ENCODE results near the gene SLC7A9. TPM values are rescaled to one million over a fixed set of nuclear protein-coding genes. Genes with fewer than 3 reads are reported as not detected.

Gene SLC7A9
- polyA plus RNA-seq, 3 donors: 0.13 TPM; not detected in 2

GRCh38 chr19:32896516-32897214 is 27.1 kb upstream of the SLC7A9 start:
- Histone ChIP-seq H3K4me2 (replicated peaks; ENCODE audit: extremely low read depth, low read length, poor library complexity, severe bottlenecking) (no peak overlapping the region), H3K79me2 (ENCODE audit: insufficient read depth, low read length) (no peaks in the 10 kb centered on the region), H3K27me3 (ENCODE audit: control insufficient read depth in 2 of 2, insufficient read depth in 2 of 2, low read length in 2 of 2) (no peaks in the 10 kb centered on the region), H3K27ac (ENCODE audit: low read depth in 1 of 2, low read length in 2 of 2) (no peak overlapping the region), H3K9me3 (replicated peaks in 1 of 2; ENCODE audit: control insufficient read depth in 1 of 2, insufficient read depth in 1 of 2, low read length in 2 of 2) (peaks cover 6 to 12% of the 10 kb centered on the region in 2 donors), H2AFZ (ENCODE audit: insufficient read depth, low read depth, low read length, poor library complexity, severe bottlenecking) (no peak overlapping the region), H3K4me3 (replicated peaks in 1 of 3; ENCODE audit: low read depth in 2 of 3, low read length in 3 of 3) (no peak overlapping the region), H3K9ac (ENCODE audit: insufficient read depth, low read length, poor library complexity, severe bottlenecking) (no peak overlapping the region), H3K36me3 (replicated peaks in 1 of 2; ENCODE audit: control insufficient read depth in 1 of 2, insufficient read depth in 2 of 2, low read length in 2 of 2) (peaks cover 2 to 19% of the 10 kb centered on the region in 2 donors), H4K20me1 (ENCODE audit: insufficient read depth, low read length) (no peaks in the 10 kb centered on the region), H3K4me1 (ENCODE audit: control insufficient read depth in 1 of 2, insufficient read depth in 2 of 2, low read length in 2 of 2) (no peaks in the 10 kb centered on the region)
- TF ChIP-seq CTCF (IDR thresholded peaks at IDR 0.05): no peak
- no peak for DNase-seq
- H3K36me3 Mint-ChIP-seq: peaks cover 38 to 52% of the 10 kb centered on the region in 2 donors
- H3K4me1 Mint-ChIP-seq: no peaks in the 10 kb centered on the region
- H3K27ac Mint-ChIP-seq: no peak overlapping the region
- WGBS (ENCODE audit: insufficient coverage): no CpG with 5 or more reads among the region's 1 CpG
- intact Hi-C loops (cut with micrococcal nuclease): no loop called here
- H3K9me3 Mint-ChIP-seq: peaks cover 11 to 25% (median 21%) of the 10 kb centered on the region in 7 donors
- H3K4me3 Mint-ChIP-seq: no peak overlapping the region
- H3K27me3 Mint-ChIP-seq (ENCODE audit: low read depth in 3 of 3): no peaks in the 10 kb centered on the region

GRCh38 chr19:32895384-32895783 is 25.8 kb upstream of the SLC7A9 start:
- Mint-ChIP-seq H3K4me3 (no peak overlapping the region), H3K9me3 (peaks cover 21 to 36% (median 30%) of the 10 kb centered on the region in 7 donors), H3K36me3 (peaks cover 40 to 58% of the 10 kb centered on the region in 2 donors), H3K27me3 (ENCODE audit: low read depth in 3 of 3) (no peaks in the 10 kb centered on the region), H3K27ac (no peak overlapping the region), H3K4me1 (no peaks in the 10 kb centered on the region)
- no peak for DNase-seq
- 100% methylated on average over 1 of the region's 3 CpGs for WGBS (ENCODE audit: insufficient coverage)
- H3K9me3 ChIP-seq (replicated peaks in 1 of 2; ENCODE audit: control insufficient read depth in 1 of 2, insufficient read depth in 1 of 2, low read length in 2 of 2): peaks cover 16 to 24% of the 10 kb centered on the region in 2 donors
- no peaks in the 10 kb centered on the region for H3K27me3 ChIP-seq (ENCODE audit: control insufficient read depth in 2 of 2, insufficient read depth in 2 of 2, low read length in 2 of 2)
- H3K79me2 ChIP-seq (ENCODE audit: insufficient read depth, low read length): no peaks in the 10 kb centered on the region
- no peak overlapping the region for H3K4me2 ChIP-seq (replicated peaks; ENCODE audit: extremely low read depth, low read length, poor library complexity, severe bottlenecking)
- no peak overlapping the region for H3K4me3 ChIP-seq (replicated peaks in 1 of 3; ENCODE audit: low read depth in 2 of 3, low read length in 3 of 3)
- no peak for TF ChIP-seq CTCF (IDR thresholded peaks at IDR 0.05)
- intact Hi-C loops (cut with micrococcal nuclease): no loop called here
- no peak overlapping the region for H3K27ac ChIP-seq (ENCODE audit: low read depth in 1 of 2, low read length in 2 of 2)
- H3K4me1 ChIP-seq (ENCODE audit: control insufficient read depth in 1 of 2, insufficient read depth in 2 of 2, low read length in 2 of 2): no peaks in the 10 kb centered on the region
- H3K36me3 ChIP-seq (replicated peaks in 1 of 2; ENCODE audit: control insufficient read depth in 1 of 2, insufficient read depth in 2 of 2, low read length in 2 of 2): peaks cover 0 to 14% of the 10 kb centered on the region in 2 donors
- H2AFZ ChIP-seq (ENCODE audit: insufficient read depth, low read depth, low read length, poor library complexity, severe bottlenecking): no peak overlapping the region
- H3K9ac ChIP-seq (ENCODE audit: insufficient read depth, low read length, poor library complexity, severe bottlenecking): no peak overlapping the region
- H4K20me1 ChIP-seq (ENCODE audit: insufficient read depth, low read length): no peaks in the 10 kb centered on the region

All from CD14-positive monocyte (primary cell).